Measurements from ENCODE around the gene IQCE.

GRCh38 chr7:2519119-2519930, 39.5 kb upstream of the IQCE start, which contains the start of gene LFNG:
- no peak for TF ChIP-seq CTCF (conservative IDR thresholded peaks at IDR 0.05 in 1 of 2, IDR thresholded peaks at IDR 0.05 in 1 of 2; ENCODE audit: low read depth in 1 of 2, low read length in 2 of 2)
- TF ChIP-seq EZH2 (IDR thresholded peaks at IDR 0.05; ENCODE audit: low read length, missing control alignments), result no peak
